ENCODE measurements around the gene ABCC11.
"Not testable (repeated sequence)": the region's sequence is repeated elsewhere in the genome, so short reads cannot be mapped to it uniquely, and the experiment has no call there.

Gene ABCC11

DNA sequence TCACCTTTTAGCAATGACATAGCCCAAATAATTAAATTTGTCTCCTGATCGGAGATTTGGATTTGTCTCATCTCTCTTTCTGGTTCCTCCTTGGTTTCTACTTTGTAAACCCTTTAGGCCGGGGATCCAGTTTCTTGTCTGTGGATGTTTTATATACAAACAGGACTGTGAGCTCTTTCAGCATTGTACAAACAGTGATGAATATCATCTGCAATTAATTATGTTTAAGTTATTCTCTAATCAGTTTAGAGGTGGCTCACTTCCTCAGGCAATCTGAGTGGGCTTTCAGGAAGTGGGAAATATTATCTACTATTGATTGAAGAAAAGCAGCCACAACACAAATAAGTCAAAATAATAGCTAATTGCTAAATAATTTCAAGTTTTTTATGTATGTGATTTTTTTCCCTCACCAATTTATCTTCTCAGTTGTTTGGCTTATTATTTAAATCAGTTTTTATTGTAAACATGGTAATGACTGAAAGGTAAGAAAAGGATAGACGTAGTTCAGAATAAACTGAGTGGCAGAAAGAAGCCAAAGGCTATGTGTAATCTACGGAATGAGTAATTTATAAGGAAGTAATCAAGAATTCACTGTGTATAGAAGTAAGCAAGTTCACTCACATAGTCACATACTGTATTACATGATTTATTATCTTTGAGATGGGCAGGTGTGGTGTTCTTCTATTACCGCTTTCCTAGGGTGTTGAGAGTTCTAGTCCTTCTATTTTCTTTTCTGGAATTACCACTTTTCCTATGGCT lies 3.4 kb upstream of the ABCC11 start:
- peak; percentile 16 for DNase-seq (ENCODE audit: extremely low read depth, low read depth)
- TF ChIP-seq CTCF (IDR thresholded peaks at IDR 0.05; ENCODE audit: low read depth, low read length): no peak

GRCh38 chr16:48246066-48246465 lies 1.3 kb downstream of the ABCC11 start:
- TF ChIP-seq CTCF (IDR thresholded peaks at IDR 0.05; ENCODE audit: low read depth, low read length): no peak
- DNase-seq (ENCODE audit: extremely low read depth, low read depth): no peak

- TF ChIP-seq CTCF (IDR thresholded peaks at IDR 0.05; ENCODE audit: low read depth, low read length): no peak
- no peak for DNase-seq (ENCODE audit: extremely low read depth, low read depth)
Measured at GRCh38 chr16:48244863-48245195, 2.5 kb downstream of the ABCC11 start.

DNA sequence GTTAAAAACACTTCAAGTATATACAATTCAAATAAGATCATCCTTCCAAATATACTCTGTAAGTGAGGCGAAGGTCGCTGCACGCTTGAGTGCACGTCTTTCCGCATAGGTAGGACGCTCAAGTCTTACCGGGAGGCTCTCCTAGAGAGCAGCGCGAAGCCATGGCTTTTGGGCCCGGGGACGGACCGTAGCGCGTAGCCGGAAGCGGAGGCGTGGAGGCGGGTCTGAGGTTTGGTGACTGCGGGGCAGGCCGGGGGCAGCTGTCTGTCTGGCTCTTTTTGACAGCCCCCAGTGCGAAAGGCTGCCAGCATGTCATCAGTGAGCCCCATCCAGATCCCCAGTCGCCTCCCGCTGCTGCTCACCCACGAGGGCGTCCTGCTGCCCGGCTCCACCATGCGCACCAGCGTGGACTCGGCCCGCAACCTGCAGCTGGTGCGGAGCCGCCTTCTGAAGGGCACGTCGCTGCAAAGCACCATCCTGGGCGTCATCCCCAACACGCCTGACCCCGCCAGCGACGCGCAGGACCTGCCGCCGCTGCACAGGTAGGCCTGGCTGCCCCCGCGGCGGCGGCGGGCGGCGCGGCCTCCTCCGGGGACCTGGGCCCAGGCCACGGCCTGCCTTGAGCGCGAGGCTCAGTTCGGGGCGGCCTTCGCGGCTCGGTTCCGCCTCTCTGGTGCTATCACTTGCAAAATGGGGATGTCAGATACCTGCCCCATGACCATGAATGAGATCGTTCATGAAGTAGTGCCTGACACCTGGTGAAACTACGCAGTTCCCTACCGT lies 3.1 kb downstream of the ABCC11 start, which contains the start of gene LONP2:
TSS of gene LONP2 (plus strand) at position 221 of the 783 bp plus-strand sequence. CDS start at position 310, 89 bp downstream.
- peak; percentile 54 for DNase-seq (ENCODE audit: extremely low read depth, low read depth)
- no peak for TF ChIP-seq CTCF (IDR thresholded peaks at IDR 0.05; ENCODE audit: low read depth, low read length)

GRCh38 chr16:48240147-48240546 lies 7.2 kb downstream of the ABCC11 start:
- not testable (repeated sequence) for DNase-seq (ENCODE audit: extremely low read depth, low read depth)

DNA sequence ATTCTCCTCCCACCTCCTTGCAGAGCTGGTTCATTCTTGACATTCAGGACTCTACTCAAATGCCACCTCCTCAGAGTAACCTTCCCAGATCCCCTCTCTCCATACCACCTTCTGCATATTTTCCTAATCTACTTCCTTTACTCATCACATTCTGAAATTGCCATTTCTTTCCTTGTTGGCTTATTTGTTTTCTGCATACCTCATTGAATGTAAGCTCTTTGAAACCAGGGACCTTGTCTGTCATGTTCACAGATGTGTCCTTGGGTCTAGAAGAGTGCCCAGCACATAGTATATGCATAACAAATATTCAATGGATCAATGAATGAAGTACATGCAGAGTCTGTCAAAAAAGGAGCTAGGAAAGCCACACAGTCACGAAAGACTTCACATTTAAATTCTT lies 11.1 kb downstream of the ABCC11 start:
- no peak for DNase-seq (ENCODE audit: extremely low read depth, low read depth)
- TF ChIP-seq CTCF (IDR thresholded peaks at IDR 0.05; ENCODE audit: low read depth, low read length): no peak

DNA sequence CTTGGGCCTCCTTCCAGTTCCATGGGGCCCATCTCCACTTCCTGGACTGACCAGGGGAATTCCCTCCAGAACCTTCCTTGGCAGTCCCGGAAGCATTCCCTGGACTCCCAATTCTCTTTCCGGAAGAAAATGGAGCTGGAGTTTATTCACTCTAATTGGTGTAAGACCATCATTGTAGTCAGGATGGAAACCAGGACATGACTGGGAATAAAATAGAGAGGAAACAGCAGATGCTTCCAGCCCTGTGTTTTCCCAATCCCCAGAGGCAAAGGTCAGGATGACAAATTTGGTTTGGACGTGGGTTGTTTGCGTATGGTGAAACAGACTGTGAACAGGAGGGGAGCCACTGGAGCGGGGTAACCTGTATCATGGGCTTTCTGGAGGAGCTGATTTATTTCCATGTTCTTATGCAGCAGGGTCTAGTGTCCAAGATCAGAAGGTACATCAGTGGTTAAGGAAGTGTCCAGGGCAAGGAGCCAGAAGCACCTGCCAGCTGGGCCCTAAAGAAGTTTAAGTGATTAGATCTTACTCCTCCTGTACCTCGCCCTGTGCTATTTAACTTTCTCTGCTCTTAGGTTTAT lies 11.7 kb downstream of the ABCC11 start:
- no peak for TF ChIP-seq CTCF (IDR thresholded peaks at IDR 0.05; ENCODE audit: low read depth, low read length)
- no peak for DNase-seq (ENCODE audit: extremely low read depth, low read depth)

All from AG09319 (cell line).